K562 (cell line): ENCODE results near the gene PPIP5K2. TPM values are rescaled to one million over a fixed set of nuclear protein-coding genes. Genes with fewer than 3 reads are reported as not detected.
A peak's percentile ranks its signal among the peaks of the same experiment; 100 is the strongest.

Source experiments
- ATAC-seq: fragments of 200-7000 bp; cut with Tn5 transposase; 3 replicates; pipeline ENCODE4 v1.9.1; 2020; ENCODE audit warnings: moderate library complexity
- BruUV-seq: library from RNA; stranded (reverse); fragments of 400-500 nt; replicated peaks from 2 replicates; lab custom pipeline; 2021; lab: Mats Ljungman, UMichigan
- CTCF ChIA-PET: fragments of 300-600 bp; formaldehyde crosslinking; extraction: SDS; loops from one replicate; lab custom pipeline; 2021; ENCODE audit warnings: low intra/inter-chr PET ratio; lab: Yijun Ruan, JAX
- POLR2A ChIA-PET: fragments of 300-600, 350-650 bp; sonication (Branson Sonifier 250); formaldehyde crosslinking; extraction: SDS; loops from one replicate; lab custom pipeline; 2021; ENCODE audit warnings: antibody characterized with exemption, inconsistent platforms; lab: Yijun Ruan, JAX
- DNase-seq, 4 experiments: peaks; one replicate each; pipeline versions ENCODE4 v3.0.0 to v3.0.0-alpha.2; 2011 to 2018; ENCODE audit warnings: low spot score in 3 of 4, mixed read lengths in 3 of 4; ENCODE audit errors: extremely low read depth in 1 of 4
- FAIRE-seq: peaks from 2 replicates; lab custom pipeline; 2011; peaks lifted over from hg19 to GRCh38; lab: Jason Lieb, UNC
- H2AFZ ChIP-seq: 2 replicates; pipeline ENCODE4 v1.6.0; 2011; ENCODE audit warnings: low read depth, low read length, control low read depth, inconsistent platforms
- H3K27ac ChIP-seq: fragments of 200-600 bp; 3 replicates; pipeline ENCODE4 v1.8.0; 2011; ENCODE audit warnings: low read depth, mild to moderate bottlenecking, control low read depth, inconsistent platforms, low read length, moderate library complexity, mixed read lengths; ENCODE audit errors: extremely low read depth
- H3K27me3 ChIP-seq, 2 experiments: fragments of 300-600 bp in 1 of 2; 2 replicates in 1 of 2; 3 replicates in 1 of 2; pipeline versions ENCODE4 v1.6.0 to v1.8.0; 2011; ENCODE audit warnings: inconsistent platforms in 2 of 2, low read length in 2 of 2, mild to moderate bottlenecking in 1 of 2, mixed read lengths in 1 of 2, moderate library complexity in 1 of 2; ENCODE audit not compliant: control insufficient read depth in 2 of 2, insufficient read depth in 2 of 2
- H3K36me3 ChIP-seq: fragments of 300-600 bp; 3 replicates; pipeline ENCODE4 v1.8.0; 2011; ENCODE audit warnings: mild to moderate bottlenecking, low read length, inconsistent platforms; ENCODE audit not compliant: control insufficient read depth, insufficient read depth
- H3K4me1 ChIP-seq, 2 experiments: fragments of 200-600 bp in 1 of 2; replicated peaks in 1 of 2; 2 replicates in 1 of 2; 3 replicates in 1 of 2; pipeline versions ENCODE4 v1.5.1 to v1.8.0; 2011; ENCODE audit warnings: inconsistent platforms in 2 of 2, low read length in 2 of 2, mild to moderate bottlenecking in 1 of 2, mixed read lengths in 1 of 2, moderate library complexity in 1 of 2; ENCODE audit not compliant: control insufficient read depth in 2 of 2, insufficient read depth in 2 of 2
- H3K4me2 ChIP-seq: 2 replicates; pipeline ENCODE4 v1.6.1; 2011; ENCODE audit warnings: low read length, control low read depth, inconsistent platforms, mixed read lengths; ENCODE audit not compliant: insufficient read depth
- H3K4me3 ChIP-seq: fragments of 200-600 bp; sonication (generic), shearing (Covaris generic); 2 replicates; pipeline ENCODE4 v1.5.1; 2016; ENCODE audit warnings: control low read depth, inconsistent platforms
- H3K79me2 ChIP-seq: fragments of 200-600 bp; 3 replicates; pipeline ENCODE4 v1.8.0; 2011; ENCODE audit warnings: low read length, inconsistent platforms; ENCODE audit not compliant: control insufficient read depth, insufficient read depth
- H3K9ac ChIP-seq, 2 experiments: 2 replicates each; pipeline versions ENCODE4 v1.6.0 to v1.6.1; 2011; ENCODE audit warnings: low read depth in 2 of 2, low read length in 2 of 2, control low read depth in 1 of 2, inconsistent platforms in 1 of 2, mild to moderate bottlenecking in 1 of 2, mixed read lengths in 1 of 2; ENCODE audit not compliant: insufficient read depth in 1 of 2
- H3K9me1 ChIP-seq: one replicate; pipeline ENCODE4 v1.6.0; 2011; ENCODE audit warnings: inconsistent platforms, mild to moderate bottlenecking, low read length, moderate library complexity; ENCODE audit not compliant: control insufficient read depth, insufficient read depth
- H3K9me3 ChIP-seq: replicated peaks from 2 replicates; pipeline ENCODE4 v1.5.1; 2011; ENCODE audit warnings: low read depth, low read length, inconsistent platforms; ENCODE audit not compliant: control insufficient read depth, insufficient read depth
- H4K20me1 ChIP-seq: replicated peaks from 2 replicates; pipeline ENCODE4 v1.6.1; 2011; ENCODE audit warnings: low read length, inconsistent platforms, mixed read lengths; ENCODE audit not compliant: control insufficient read depth, insufficient read depth
- FOXP4 ChIP-seq: sonication (generic); formaldehyde crosslinking; IDR thresholded peaks from 2 replicates; pipeline ENCODE4 v1.8.0; 2022; ENCODE audit warnings: mild to moderate bottlenecking, missing genetic modification reagents, borderline replicate concordance
- HBP1 ChIP-seq: fragments of 450-650 bp; formaldehyde crosslinking; IDR thresholded peaks from 2 replicates; pipeline ENCODE4 v1.4.0; 2022; ENCODE audit warnings: missing genetic modification characterization
- HDAC1 ChIP-seq, 2 experiments: fragments of 450-650 bp; IDR thresholded peaks; 2 replicates each; pipeline ENCODE4 v1.6.1; 2016 to 2017; ENCODE audit warnings: inconsistent platforms in 1 of 2, mild to moderate bottlenecking in 1 of 2, moderate library complexity in 1 of 2
- MYNN ChIP-seq, 2 experiments: sonication (generic); formaldehyde crosslinking in 1 of 2; IDR thresholded peaks; 2 replicates each; pipeline versions ENCODE4 v1.5.0 to v1.6.1; 2016 to 2020; ENCODE audit warnings: antibody characterized with exemption in 1 of 2, missing genetic modification reagents in 1 of 2
- POLR3G ChIP-seq: IDR thresholded peaks from 2 replicates; pipeline ENCODE4 v1.6.1; 2011; ENCODE audit not compliant: insufficient read length, insufficient replicate concordance; ENCODE audit errors: extremely low read depth
- RNF2 ChIP-seq: sonication (generic); IDR thresholded peaks from 2 replicates; pipeline ENCODE4 v1.6.1; 2016
- TFAP4 ChIP-seq: sonication (generic); formaldehyde crosslinking; IDR thresholded peaks from 2 replicates; pipeline ENCODE4 v1.8.0; 2022; ENCODE audit warnings: missing genetic modification reagents, mild to moderate bottlenecking, moderate library complexity, borderline replicate concordance
- ZNF24 ChIP-seq: fragments of 450-650 bp; IDR thresholded peaks from 2 replicates; pipeline ENCODE4 v1.6.1; 2016
- ZNF639 ChIP-seq, 2 experiments: fragments of 200-800 bp in 1 of 2; sonication (Bioruptor generic) in 1 of 2; sonication (generic) in 1 of 2; formaldehyde crosslinking in 1 of 2; IDR thresholded peaks in 1 of 2; conservative IDR thresholded peaks in 1 of 2; 2 replicates each; pipeline versions ENCODE4 v1.5.0 to v1.6.1; 2016 to 2020; ENCODE audit warnings: missing compliant biosample characterization in 1 of 2, missing genetic modification characterization in 1 of 2, missing genetic modification reagents in 1 of 2
- WGBS: fragments of 100-300 bp; shearing (Covaris generic); methylation state at CpG from one replicate; pipeline ENCODE4 v1.1.6; 2016; ENCODE audit warnings: low coverage, mixed read lengths; ENCODE audit not compliant: insufficient coverage; ENCODE audit errors: missing lambda C conversion rate; 5-methylcytosine and 5-hydroxymethylcytosine counted together
- in situ Hi-C: fragments of 300-500 bp; cut with MboI; formaldehyde crosslinking; loops from 4 replicates; pipeline ENCODE4 v1.15.0; 2018; ENCODE audit warnings: inconsistent platforms, mixed read lengths
- intact Hi-C: fragments of 100-400 bp; cut with micrococcal nuclease; formaldehyde crosslinking; loops from 2 replicates; pipeline ENCODE4 v1.14.2; 2022
- polyA plus RNA-seq, 8 experiments: library from polyadenylated mRNA; depleted of rRNA in 4 of 8; stranded (reverse) in 5 of 8; unstranded in 3 of 8; fragments of >200 nt; fragmentation: Nextera tagmentation in 2 of 8; fragmentation: Illumina TruSeq in 1 of 8; extraction: Ambion mirVana in 2 of 8; extraction: Trizol in 1 of 8; gene quantifications; 2 replicates each; pipeline versions ENCODE4 v1.2.1 to v1.2.3, GENCODE V29; 2011 to 2014; ENCODE audit warnings: inconsistent platforms in 1 of 8, missing spikeins in 1 of 8
- total RNA-seq, 7 experiments: library from RNA; depleted of rRNA in 6 of 7; stranded (reverse); fragments of >200 nt in 6 of 7; fragmentation: Illumina TruSeq in 2 of 7; extraction: Trizol in 2 of 7; gene quantifications; 2 replicates each; pipeline versions ENCODE4 v1.2.1 to v1.2.3, GENCODE V29; 2011 to 2021; ENCODE audit warnings: low replicate concordance in 1 of 7
- TF ChIP-seq, protein P1 (sequence below): IDR thresholded peaks from 2 replicates; pipeline ENCODE4 v1.6.1; 2014; ENCODE audit warnings: antibody characterized with exemption

The PPIP5K2 gene
- total and polyA plus RNA-seq, 9 of the 15 experiments (the other 6 are each of a cell fraction or from before 2014, with no cell fraction given) = 39.4 to 150 (median 99.1) TPM

DNA sequence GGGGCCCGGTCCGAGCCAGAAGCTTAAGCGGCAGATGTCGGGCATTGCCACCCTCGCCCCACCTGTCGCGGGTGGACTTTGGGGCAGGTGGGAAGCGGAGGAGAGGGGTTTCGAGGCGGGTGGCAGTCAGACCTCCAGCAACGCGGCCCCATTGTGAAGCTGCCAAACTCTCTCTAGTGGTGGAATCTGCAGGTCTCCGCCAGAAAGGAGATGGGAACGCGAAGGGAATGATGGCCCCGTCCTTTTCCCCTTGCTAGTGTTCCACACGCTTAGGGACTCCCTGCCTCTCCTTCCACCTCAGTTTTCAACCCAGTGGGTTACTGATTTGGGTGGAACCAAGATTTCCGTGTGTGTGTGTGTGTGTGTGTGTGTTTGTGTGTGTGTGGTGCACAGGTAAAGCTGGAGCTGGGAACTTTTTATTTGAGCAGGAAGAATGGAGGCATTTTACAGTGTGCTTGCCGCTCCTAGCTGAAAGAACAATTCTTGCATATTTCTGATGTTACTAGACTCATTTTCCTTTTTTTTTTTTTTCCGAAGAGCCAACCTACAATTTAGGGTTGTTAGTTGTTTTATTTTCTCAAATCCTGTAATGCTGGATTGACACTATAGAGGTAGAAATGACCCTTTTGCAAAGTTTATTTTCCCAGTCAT lies 139.7 kb downstream of the PPIP5K2 start:
- ChIA-PET POLR2A (interaction anchor here (0.6 to 2.1 kb wide), 4 partner anchors 9 to 1330 kb away, joined by 3 to 7 read pairs (median 4); no protein-coding TSS in a partner anchor), CTCF (no interaction called here)
- DNase-seq (peak in 3 of 4 experiments; percentile 19 to 60 (median 30)), ATAC-seq (peak; percentile 8), FAIRE-seq (peak; percentile 67)
- no peaks in the 10 kb centered on the region for H3K27me3 ChIP-seq
- peak overlapping the region; percentile 84 for H2AFZ ChIP-seq
- peak overlapping the region; percentile 86 for H3K4me3 ChIP-seq
- in situ Hi-C loops = no loop called here
- H3K79me2 ChIP-seq = peaks cover 62% of the 10 kb centered on the region
- H4K20me1 ChIP-seq = no peaks in the 10 kb centered on the region
- BruUV-seq = TSS peak; percentile 38
- H3K36me3 ChIP-seq = no peaks in the 10 kb centered on the region
- H3K4me1 ChIP-seq = peaks cover 12 to 34% of the 10 kb centered on the region in 2 experiments; a peak in 4 of 5 replicates
- peak overlapping the region; percentile 88 for H3K4me2 ChIP-seq
- H3K27ac ChIP-seq = peak overlapping the region; percentile 83
- 2% methylated on average over 18 of the region's 20 CpGs for WGBS
- intact Hi-C loops = loop anchor here (2.0 to 10.0 kb wide), 2 partner anchors 139 to 305 kb away; partner anchors contain the start of genes GIN1, NUDT12 and PPIP5K2
- H3K9ac ChIP-seq = peak overlapping the region; percentile 75 to 93
- H3K9me3 ChIP-seq = no peaks in the 10 kb centered on the region
- no peaks in the 10 kb centered on the region for H3K9me1 ChIP-seq
- TF ChIP-seq MYNN (IDR thresholded peaks at IDR 0.05) = 0 out of 2 replicates have a peak, but pooled peaks have one; percentile 31
- TF ChIP-seq MYNN (CRISPR knock-in tag; IDR thresholded peaks at IDR 0.05) = no peak
- TF ChIP-seq, protein P1, sequence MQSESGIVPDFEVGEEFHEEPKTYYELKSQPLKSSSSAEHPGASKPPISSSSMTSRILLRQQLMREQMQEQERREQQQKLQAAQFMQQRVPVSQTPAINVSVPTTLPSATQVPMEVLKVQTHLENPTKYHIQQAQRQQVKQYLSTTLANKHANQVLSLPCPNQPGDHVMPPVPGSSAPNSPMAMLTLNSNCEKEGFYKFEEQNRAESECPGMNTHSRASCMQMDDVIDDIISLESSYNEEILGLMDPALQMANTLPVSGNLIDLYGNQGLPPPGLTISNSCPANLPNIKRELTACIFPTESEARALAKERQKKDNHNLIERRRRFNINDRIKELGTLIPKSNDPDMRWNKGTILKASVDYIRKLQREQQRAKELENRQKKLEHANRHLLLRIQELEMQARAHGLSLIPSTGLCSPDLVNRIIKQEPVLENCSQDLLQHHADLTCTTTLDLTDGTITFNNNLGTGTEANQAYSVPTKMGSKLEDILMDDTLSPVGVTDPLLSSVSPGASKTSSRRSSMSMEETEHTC = no peak
- 0 out of 4 replicates have a peak, but pooled peaks of 1 of the 2 experiments have one; percentile 46 for TF ChIP-seq ZNF639 (CRISPR knock-in tag; conservative IDR thresholded peaks at IDR 0.05 in 1 of 2, IDR thresholded peaks at IDR 0.05 in 1 of 2)
- peak in 1 of 2 experiments; percentile 60; a peak in 2 of 4 replicates for TF ChIP-seq HDAC1 (IDR thresholded peaks at IDR 0.05)
- TF ChIP-seq FOXP4 (CRISPR knock-in tag) = 0 out of 2 replicates have a peak, but pooled peaks have one; percentile 9
- no peak for TF ChIP-seq HBP1 (CRISPR knock-in tag)
- TF ChIP-seq ZNF24 = no peak
- TF ChIP-seq TFAP4 (CRISPR knock-in tag) = no peak; the same call in 1 of the 2 replicates
- no peak for TF ChIP-seq RNF2
- no peak for TF ChIP-seq POLR3G
